NCI-H146 treated with DMSO at 0.1 percent for 48 hours (cell line): ENCODE measurements around the gene MINDY4.
A peak's percentile ranks its signal among the peaks of the same experiment; 100 is the strongest.

Experiments
- DNase-seq: peaks from one replicate; lab custom pipeline; 2025; ENCODE audit not compliant: unreplicated experiment; lab: John Stamatoyannopoulos, UW

The MINDY4 gene

DNA sequence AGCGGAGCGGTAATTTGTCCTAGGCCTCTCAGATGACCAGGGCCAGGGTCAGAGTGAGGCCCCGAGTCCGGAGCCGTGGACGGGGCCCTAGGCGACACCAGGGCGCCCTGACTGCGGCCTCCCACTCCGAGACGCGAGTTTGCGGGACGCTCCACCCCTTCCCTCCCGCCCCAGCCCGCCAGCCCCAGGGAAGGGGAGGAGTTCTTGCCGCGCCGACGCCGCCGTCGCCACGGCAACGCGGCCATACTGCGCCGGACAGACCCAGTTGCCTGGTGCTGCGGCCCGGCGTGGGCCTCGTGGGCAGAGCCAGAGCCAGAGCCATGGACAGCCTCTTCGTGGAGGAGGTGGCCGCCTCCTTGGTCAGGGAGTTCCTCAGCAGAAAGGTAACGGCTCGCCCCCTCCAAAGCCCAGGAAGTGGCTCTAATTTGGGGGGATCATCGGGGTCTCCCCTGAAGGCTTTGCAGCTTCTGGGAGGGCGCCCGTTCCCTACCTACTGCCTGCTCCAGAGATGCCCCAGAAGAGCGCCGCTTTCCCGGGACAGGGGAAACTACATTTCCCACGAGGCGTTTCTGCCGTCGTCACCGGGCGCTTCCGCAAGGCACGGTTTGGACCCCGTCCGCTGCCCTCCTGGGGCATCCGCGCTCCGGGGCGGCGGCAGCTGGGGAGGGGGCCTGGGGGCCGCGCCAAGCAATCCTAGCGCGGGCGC lies at the start of gene MINDY4:
TSS of gene MINDY4 (plus strand) at position 244 of the 706 bp plus-strand sequence. CDS start at position 321, 77 bp downstream.
- DNase-seq = peak; percentile 74

DNA sequence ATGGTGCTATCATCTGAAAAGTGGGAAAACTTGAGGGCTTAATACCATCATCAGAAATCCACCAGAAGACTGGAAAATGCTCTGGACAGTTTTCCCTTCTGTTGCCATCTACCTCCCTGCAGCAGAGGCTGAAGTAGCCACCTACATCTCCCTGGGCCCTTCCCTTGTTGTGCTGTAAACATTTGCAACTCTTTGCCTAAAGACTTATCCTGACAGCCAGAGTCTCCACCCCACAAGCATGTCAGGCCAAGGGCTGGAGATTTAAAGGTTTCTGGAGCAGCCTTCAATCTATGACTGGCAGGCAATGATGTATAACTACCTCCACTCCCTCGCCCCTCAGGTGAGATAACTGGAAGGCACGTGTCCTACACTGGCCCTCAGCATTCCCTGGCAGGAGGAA lies 49.0 kb upstream of the MINDY4 start:
- no peak for DNase-seq

- DNase-seq = no peak
Measured at GRCh38 chr7:30722671-30723070, 48.5 kb upstream of the MINDY4 start.

GRCh38 chr7:30723776-30724175 lies 47.4 kb upstream of the MINDY4 start:
- DNase-seq = no peak

- no peak for DNase-seq
Measured at GRCh38 chr7:30726296-30727006, 44.8 kb upstream of the MINDY4 start.

DNA sequence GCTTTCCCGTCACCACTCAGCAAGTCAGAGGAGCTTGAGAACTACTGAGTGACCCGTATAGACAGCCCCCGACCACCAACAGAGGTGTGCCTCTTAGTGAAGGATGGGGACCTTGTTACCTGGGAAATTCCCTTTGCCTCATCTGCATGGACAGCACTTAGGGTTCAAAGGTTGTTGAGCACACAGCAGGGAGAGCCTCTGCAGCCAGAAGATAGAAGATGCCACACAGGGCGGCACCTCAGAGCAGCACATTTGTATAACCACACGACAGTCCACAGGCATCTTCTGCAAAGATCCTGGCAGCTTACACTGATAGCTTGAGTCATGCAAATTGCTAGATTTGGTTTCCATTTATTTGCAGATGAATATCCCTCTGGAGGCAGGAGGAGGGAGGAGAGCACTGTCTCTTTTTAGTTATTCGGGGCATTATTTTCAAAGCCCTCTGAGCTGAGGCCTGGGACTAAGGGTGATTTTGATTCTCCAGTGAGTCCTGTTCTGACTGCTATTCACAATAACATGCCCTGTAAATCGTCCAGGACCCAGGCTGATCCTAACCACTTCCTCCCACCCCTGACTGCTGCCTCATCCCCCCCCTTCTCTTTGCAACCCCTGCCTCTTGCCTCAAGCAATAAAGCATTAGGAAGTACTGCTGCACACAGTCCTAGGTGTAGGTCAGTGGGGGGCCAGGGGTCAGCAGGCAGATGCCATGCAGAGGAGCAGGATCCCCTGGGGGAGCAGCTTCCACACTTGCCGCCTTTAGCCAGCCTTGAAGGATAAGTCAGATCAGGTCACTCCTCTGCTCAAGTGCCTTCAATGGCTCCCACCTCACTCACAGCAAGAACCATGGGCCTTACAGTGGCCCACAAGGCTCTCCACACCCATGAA lies 43.9 kb upstream of the MINDY4 start:
- no peak for DNase-seq

DNA sequence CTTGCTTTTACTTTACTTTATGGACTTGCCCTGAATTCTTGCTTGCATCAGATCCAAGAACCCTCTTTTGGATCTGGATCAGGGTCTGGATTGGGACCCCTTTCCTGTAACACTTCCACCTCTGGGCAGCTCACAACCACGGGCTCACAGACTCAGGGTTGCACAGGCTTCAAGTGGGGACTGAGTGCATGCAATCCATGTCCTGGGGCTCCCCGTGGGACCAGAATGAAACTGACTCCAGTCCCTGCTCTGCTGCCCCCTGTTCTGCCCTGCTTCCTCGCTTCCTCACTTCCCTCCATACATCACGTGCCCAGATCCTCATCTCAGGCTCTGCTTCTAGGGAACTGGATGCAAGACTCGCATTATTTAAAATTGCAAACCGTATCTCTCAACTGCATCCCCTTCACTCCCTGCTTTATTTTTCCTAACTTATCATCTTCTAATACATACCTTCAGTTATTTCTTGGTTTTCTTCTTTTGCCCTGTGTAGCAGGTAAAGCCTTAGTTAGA lies 42.6 kb upstream of the MINDY4 start:
- no peak for DNase-seq

GRCh38 chr7:30729642-30730041 lies 41.6 kb upstream of the MINDY4 start:
- DNase-seq = no peak

GRCh38 chr7:30730097-30730496 lies 41.1 kb upstream of the MINDY4 start:
- DNase-seq = no peak

GRCh38 chr7:30730996-30731395 lies 40.2 kb upstream of the MINDY4 start:
- no peak for DNase-seq

- DNase-seq = peak; percentile 27
Measured at GRCh38 chr7:30731581-30731980, 39.6 kb upstream of the MINDY4 start.

GRCh38 chr7:30732606-30733005 lies 38.6 kb upstream of the MINDY4 start:
- no peak for DNase-seq

- DNase-seq = no peak
Measured at GRCh38 chr7:30733216-30733615, 38.0 kb upstream of the MINDY4 start.

DNA sequence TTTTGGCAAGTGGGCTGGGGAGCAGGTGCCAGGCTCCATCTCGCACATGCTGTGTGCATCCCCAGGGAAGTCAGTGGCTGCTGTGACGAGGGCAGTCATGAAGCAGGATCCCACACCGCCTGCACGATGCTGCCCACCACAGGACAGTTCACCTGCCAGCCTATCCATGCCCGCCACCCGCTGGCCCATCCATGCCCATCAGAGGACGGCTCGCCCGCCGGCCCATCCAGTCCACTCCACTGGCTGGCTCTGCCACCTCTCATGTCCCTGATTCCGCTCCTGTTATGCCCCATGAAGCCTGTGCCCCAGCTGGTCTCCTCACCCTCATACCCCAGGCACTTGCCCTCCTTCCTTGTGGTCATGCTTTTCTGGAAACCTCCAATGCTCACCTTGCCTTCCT lies 37.5 kb upstream of the MINDY4 start:
- no peak for DNase-seq

- DNase-seq = no peak
Measured at GRCh38 chr7:30734497-30734896, 36.7 kb upstream of the MINDY4 start.

GRCh38 chr7:30735631-30736030 lies 35.6 kb upstream of the MINDY4 start:
- DNase-seq = no peak

DNA sequence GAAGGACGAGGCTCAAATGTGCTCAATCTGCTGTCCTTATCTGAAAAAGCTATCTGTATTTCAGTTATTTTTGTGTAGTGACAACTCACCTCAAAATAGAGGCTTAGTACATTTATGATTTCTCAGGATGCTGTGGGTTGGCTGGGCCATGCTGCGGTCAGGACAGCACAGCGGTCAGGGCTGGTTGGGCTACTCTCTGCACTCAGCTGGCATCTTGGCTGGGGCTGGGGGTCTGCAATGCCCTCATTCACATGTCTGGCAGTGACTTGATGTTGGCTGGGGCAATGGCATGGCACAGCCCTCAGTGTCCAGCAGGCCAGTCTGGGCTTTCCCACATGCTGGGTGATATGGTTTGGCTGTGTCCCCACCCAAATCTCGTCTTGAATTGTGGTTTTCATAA lies 34.9 kb upstream of the MINDY4 start:
- DNase-seq = no peak

DNA sequence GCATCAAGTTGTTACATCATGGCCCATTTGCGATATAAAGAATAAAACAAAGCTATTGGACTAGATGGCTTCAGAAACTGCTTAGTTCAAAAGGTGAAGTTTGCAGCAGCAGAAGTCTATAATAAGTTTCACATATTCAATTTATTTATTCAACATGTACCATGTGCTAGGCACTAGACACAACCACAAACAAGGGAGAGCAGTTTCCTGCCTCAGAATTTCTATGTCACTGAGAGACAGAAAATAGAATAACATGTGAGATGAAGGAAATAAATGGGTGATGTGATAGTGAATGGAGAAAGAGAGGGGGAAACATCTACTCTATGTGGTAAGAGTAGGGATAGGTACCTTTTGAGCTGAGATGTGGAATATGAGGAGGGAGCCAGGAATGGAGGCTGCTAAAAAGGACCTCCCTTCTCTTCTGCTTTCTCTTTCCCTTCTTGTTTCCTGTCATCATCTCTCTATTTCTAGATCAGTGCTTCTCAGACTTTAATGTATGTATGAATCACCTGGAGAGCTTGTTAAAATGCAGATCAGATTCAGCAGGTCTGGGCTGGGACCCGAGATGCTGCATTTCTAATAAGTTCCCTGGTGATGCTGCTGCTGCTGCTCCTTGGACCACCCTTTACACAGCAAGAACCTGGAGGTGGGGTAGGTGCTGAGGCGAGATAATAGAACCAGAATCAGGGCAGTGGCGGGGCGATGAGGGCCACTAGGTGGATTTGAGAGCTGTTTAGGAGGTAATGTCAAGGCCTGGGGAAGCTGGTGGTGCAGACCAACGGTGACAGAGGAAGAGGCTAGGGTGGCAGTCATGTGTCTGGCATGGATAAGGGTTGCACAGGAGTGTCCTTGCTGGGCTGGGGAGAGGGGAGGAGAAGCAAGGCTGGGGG lies 32.9 kb upstream of the MINDY4 start:
- no peak for DNase-seq

- no peak for DNase-seq
Measured at GRCh38 chr7:30739691-30740090, 31.5 kb upstream of the MINDY4 start.

- peak; percentile 30 for DNase-seq
Measured at GRCh38 chr7:30740417-30741181, 30.6 kb upstream of the MINDY4 start.
